ENCODE measurements around the gene SGMS1.

GRCh38 chr10:50410066-50410811 is 213.5 kb downstream of the SGMS1 start:
- no peak for TF ChIP-seq CTCF (IDR thresholded peaks at IDR 0.05)
- no peak for TF ChIP-seq ZFX (IDR thresholded peaks at IDR 0.05; ENCODE audit: borderline replicate concordance)
